GM18870 (cell line): ENCODE measurements around the gene CCDC178.

Experiments
- ATAC-seq: cut with Tn5 transposase; IDR thresholded peaks from one replicate; pipeline ENCODE4 v1.9.1; 2021; ENCODE audit warnings: moderate library complexity; ENCODE audit not compliant: unreplicated experiment

The CCDC178 gene

DNA sequence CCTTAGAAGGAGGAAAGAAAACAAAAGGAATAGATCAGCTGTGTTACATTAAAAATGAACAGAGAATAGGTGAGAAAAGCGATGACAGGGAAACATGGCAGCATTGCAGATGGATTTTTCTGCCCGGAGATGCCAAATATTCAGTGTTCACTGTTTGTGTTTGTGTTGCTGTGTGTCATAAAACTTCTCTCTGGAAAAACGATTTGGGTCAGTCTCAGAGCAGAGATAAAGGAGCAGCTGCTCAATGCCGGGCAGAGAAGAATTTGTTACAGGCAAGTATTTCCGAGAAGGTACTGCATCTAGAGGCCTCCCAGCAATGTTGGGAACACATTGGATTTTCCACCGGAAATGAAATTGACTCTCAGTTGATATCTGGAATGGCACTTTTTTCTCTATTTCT is 511.3 kb downstream of the CCDC178 start:
- no peak for ATAC-seq

DNA sequence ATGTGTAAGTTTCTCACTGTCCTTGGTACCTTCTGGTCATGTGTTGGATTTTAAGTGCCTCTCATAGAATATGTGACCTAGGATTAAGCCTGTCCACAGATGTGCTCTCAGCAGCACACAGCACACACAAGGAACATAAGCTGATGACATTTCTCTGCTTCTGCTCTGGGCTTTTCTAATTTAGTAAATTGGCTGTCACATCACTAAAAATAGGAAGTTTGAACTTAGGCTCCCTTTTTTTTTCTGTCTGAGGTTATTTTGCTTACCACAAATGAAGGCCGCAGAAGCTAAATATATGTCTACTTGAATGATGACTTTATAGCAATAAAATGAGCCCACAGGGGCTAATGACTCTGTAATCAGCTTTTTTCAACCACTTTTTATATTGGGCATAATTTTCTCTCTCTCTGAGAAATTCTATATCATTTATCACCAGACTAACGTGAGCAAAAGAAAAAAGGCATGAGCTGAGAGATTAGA is 517.5 kb downstream of the CCDC178 start:
- no peak for ATAC-seq

DNA sequence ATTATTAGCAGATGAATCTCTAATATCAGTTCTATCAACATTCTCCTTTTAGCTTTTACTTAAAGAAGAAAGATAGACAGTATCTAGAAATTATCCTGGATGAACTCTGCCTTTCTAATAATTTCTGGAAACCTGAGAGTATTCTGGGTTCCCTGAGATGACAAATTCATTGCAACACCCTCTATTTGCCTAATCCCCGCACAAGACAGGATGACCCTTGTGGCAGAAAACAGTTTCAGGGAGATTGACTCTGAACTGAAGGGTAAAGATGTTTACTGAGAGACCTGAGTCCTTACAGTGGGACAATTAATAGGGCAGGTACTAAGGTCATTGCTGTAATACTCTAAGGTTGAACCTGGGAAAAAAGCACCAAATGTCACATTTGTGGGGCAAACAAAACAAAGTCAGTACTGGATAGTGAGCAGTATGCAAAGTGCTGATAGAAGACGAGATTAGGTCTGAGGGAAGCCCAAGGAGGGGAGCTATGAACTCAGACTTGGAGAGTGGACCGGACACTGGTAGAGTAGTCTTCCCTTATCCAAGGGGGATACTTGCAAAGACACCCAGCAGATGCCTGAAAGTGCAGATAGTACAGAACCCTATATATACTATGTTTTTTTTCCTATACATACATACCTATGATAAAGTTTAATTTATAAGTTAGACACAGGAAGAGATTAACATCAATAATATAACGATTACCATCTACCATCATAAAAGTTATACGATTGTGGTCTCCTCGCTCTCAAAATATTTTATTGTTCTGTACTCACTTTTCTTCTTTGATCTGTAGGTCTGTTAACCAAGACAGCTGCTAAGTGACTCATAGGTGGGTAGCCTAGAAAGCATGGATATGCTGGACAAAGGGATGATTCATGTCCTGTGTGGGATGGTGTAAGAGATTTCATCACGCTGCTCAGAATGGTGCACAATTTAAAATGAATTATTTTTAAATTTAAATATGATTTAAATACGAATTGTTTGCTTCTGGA is 519.4 kb downstream of the CCDC178 start:
- no peak for ATAC-seq

DNA sequence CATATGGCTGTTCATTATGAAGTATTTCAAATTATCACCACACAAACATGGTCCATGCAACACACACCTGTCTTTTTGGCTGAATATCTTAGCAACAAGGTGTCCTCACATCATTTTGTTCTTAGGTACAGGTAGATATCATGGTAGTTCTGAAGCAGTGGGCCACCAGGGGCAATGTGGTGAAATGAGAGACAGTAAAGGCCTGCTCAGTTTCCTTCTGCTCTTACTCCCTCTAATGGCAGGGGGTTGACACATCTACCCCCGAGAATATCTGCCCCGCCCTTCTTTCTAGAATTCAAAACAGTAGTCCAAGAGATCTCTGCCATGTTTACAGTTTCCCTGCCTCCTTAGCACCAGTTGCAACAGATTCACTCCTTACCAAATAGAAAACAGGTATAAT is 520.7 kb downstream of the CCDC178 start:
- ATAC-seq = peak; percentile 97

DNA sequence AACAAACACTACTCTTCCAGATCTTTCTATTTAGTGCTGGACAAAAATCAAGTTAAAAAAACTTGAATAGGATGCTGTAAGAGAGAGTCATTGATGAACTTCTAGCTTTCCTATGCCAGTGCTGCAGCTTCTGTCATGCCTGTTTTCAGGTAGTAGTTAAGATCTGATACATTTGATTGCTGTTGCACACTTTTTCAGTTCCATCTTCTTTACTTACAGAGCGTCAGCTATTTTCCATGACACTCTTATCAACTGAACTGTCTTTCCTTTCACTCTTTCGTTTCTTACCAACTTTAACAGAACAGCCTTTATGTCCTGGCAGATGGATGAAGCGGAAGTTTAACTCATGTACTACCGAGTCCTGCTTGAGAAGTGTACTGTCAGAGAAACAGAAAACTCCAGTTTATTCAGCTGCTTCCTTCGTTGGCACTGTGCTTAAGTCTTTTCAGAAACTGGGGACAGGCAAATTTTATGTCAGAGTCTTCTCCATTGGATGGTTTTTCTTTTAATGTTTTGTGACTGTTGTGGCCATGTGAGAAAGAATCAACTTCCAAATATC is 521.8 kb downstream of the CCDC178 start:
- peak; percentile 34 for ATAC-seq

DNA sequence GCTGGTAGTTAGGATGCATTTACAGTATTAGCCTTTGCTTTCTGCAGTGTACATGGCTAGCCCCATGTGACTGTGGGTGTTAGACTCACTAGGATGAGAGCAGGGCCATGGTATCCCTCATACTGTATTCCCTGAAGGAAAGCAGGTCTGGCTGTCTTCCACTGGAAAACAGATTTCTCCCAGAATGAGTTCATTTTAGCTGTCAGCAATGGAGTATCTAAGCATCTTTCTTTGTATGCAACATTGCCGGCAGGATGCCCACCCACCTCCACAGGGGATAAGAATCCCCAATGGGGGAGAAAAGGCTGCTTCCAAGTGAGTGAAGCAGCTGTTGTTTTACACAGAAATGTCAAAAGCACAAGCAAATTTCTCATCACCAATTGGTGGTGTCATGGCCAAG is 525.0 kb downstream of the CCDC178 start:
- no peak for ATAC-seq

DNA sequence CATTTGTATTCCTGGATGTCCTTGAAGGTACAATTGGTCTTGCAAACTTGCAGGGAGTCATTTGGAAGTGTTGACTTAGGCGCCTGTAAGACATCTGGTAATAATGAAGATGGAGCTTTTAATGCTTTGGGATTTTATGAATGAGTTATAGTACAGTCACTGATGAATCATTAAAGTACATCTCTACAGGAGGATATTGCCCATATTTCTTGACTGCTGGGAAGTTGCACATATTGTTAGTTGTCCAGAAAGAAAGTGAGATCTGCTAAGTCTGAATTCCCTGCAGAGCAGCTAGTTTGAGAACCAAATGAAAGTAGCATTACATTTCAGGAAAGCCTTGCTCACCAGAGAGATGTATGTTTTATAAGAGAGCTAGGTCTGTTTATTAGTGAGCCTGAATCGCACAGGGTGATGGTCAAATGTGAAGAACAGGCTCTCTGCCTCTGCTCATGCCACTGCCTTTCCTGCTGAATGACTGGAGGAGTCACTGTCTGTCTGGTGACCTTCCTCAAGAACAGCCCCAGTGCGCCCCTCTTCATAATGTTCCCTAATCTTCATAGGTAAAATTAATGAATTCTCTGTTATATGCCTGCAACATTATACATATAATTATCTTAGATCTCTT is 528.7 kb downstream of the CCDC178 start:
- ATAC-seq = no peak

DNA sequence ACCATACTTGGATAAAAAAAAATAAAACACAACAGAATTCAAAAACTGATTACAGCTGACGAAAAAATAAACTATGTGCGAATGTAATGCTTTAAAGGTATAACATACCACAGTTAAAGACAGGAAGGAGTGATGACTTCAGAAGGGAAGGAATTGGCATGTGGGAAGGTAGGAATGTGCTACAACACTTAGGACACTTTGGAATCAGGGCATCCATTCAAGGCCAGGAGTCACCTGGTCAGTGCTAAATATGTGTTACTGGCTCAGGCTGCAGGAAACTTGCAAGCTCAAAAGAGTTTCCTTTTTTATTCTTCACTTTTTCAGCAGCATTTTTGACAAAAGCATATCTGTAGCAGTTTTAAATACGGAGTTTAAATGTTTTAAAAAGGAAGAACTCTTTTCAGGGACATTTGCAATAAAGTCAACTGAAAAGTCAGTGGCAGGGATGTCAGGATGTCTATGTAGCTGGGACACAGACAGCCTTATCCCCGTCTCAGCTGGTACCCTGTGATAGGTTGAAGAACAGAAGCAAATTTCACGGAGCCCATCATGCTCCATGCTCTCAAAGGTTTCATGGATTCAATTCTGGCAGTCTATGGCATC is 529.7 kb downstream of the CCDC178 start:
- no peak for ATAC-seq

DNA sequence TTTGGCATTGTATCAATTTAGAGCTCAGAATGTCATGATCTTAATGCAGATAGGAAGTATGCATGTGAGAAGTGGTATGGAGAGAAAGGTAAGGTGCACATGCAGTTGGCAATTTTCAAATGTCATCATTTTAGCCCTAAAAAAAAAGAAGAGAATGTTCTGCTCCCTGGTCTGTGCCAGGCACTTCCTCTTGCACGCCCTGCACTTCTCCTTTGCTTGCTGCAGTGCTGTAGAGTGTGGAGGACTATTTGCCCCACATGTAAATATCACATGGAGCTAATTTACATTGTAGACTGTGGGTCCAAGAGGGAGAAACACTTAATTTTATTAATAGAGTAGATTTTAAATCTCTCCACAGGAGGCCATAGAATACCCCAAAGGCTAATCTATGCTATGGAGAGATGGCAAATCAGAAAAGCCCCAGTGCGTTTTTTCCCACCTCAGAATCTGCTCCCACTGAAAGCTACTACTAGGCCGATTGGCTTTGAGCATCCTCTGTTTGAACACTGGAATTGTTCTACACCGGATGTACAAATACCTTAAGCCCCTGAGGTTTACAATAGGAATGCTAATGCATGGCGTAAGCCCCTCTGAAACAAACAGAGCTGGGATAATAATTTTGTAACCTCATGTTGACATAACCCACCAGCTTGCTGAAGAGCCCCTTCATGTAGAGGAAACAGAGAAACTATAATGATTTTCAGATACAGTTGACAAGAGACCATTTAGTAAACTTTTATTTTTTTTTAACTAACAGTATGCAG is 530.5 kb downstream of the CCDC178 start:
- no peak for ATAC-seq

DNA sequence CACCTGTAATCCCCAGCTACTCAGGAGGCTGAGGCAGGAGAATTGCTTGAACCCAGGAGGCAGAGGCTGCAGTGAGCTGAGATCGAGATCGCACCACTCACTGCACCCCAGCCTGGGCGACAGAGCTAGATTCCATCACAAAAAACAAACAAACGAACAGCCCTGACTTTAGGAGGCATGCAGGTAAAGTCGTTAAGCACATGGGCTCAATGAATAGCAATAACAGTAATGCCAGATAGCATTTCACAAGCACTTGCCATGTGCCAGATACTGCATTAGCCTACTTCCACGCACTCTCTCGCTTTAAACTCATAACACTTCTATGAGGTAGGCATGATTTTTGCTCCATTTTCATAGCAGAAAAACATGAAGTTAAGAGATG is 532.1 kb downstream of the CCDC178 start:
- no peak for ATAC-seq

DNA sequence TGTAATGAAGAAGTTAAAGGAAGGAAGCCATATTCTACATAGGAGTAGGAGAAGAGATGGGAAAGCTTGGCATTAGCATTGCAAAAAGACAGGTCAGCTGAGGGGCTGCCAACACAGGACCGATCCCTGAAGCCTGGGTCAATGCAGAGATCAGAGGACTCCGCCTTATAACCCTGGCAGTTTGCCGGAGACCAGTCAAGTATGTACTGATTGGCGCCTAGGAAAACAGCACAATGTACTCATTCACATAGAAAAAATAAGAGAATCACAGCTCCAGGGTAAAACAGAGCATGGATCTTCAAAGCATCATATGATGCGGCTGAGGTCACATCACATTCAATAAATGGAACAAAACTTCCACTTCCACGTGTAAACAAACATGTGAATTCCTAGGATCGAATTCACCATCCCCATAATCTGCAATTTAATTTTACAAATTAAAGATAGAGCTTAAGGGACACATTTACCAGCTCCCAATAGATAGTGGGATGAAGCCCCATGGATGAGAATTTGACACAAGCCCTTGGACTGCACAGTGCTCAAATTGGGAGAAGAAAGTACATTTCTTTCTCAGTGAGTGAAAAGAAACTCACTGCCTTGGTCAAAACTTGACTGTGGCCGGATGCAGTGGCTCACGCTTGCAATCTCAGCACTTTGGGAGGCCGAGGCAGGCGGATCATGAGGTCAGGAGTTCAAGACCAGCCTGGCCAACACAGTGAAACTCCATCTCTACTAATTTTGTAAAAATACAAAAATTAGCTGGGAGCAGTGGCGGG is 532.7 kb downstream of the CCDC178 start:
- no peak for ATAC-seq

DNA sequence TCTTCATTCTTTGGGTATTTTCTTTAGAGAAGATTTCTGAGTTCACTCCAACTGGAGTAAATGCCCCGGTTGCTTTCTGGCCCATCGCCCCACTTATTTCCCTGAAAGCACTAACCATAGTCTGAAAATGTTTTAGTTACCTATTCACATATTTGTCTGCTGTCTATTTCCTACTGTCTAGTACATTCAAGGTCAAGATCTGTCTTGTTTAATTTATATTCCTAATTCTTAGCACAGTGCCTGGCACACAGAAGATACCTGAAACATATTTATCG is 533.3 kb downstream of the CCDC178 start:
- ATAC-seq = no peak

DNA sequence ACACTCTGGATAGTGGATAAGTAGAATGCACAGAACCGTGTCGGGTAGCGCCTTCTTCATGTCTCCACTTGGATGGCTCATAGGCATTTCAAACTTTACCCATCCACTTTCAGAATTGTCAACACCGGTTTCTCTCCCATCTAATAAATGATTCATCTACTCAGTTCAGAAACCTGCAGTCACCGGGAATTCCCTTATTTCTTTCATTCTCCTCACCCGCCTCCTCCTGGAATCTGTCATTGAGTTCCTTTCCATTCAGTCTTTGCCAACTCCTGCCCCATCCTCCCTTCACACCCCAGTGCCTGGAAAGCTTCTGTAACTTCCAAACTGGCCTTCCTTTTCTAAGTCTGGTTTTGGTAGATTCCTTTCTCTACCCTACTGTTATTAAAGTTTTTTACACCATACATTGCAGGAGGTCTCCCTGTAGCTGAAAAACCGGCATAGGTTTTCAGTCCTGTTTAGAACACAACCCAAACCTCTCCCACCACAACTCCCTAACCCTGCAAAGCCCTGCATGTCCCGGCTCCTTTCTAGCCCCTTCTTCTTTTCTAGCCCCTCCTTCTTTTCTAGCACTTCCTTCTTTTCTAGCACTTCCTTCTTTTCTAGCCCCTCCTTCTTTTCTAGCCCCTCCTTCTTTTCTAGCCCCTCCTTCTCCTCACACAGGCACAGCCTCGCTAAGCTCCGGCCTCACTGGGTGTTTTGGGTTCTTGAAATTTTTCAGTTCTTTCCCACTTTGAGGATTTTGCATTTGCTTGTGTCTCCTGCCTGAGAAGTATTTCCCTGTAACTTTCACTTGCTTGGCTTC is 533.8 kb downstream of the CCDC178 start:
- no peak for ATAC-seq

DNA sequence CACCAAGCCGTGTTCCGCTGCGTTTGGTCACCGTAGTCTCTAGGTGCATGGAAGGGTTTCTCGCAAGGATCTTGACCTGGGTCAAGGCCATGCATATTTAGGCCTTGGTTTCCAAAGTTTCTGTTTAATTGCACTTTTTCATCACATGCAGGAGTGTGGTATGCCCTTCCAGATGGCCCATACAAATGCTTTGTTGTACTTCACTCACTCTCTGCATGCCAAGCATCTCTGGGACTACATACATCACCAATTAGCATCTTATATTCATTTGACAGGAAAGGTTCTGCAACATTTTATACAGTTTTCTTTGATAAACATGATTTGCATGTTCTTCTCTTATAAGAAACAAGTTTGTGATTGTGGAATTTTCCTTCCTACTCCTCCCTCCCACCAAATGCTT is 534.9 kb downstream of the CCDC178 start:
- ATAC-seq = no peak

DNA sequence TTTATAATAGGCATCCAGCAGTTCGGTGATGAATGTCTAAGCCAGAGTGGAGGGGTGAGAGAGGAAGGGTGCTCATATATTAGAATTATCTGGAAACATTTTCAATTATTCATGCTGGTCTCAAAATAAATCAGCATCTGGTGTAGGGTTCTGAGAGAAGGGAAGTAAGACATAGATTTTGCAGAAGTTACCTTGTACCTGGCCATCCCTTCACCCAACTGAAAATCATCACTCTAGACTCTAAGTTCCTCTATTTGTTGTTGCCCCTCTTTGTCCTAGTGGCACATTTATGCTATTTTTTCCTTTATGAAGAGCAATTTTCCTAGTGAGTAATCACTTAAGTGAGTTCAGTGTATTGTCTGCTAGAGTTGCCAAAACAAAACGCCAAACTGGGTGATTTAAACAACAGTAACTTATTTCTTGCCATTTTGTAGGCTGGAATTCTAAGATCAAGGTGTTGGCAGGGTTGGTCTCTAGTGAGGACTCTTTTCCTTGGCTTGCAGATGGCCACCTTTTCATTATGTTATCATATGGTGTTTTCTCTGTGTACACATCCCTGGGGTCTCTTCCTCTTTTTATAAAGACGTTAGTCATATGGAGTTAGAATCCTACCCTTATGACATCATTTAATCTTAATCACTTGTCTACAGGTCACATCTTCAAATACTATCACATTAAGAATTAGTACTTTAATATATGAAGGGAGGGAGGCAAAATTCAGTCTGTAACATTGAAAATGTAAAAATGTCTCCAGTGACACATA is 537.8 kb downstream of the CCDC178 start:
- no peak for ATAC-seq

DNA sequence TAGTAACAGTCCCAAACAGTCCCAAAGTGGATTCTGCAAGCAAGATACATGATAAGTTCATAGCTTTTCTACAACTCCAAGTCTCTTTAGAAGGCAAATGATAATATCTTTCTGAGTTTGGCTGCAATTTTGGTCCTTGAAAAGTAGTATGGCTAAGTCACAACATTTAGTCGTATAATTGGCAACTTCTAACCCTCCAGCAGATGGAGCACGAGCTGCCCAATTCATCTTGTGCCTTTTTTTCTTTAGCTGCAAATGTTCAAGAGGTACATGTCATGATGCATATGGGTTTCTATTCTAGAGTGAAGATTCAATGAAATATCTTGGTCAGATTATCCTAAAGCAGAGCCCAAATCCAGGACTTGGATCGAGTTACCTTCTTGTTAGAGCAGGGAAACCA is 540.7 kb downstream of the CCDC178 start:
- no peak for ATAC-seq

DNA sequence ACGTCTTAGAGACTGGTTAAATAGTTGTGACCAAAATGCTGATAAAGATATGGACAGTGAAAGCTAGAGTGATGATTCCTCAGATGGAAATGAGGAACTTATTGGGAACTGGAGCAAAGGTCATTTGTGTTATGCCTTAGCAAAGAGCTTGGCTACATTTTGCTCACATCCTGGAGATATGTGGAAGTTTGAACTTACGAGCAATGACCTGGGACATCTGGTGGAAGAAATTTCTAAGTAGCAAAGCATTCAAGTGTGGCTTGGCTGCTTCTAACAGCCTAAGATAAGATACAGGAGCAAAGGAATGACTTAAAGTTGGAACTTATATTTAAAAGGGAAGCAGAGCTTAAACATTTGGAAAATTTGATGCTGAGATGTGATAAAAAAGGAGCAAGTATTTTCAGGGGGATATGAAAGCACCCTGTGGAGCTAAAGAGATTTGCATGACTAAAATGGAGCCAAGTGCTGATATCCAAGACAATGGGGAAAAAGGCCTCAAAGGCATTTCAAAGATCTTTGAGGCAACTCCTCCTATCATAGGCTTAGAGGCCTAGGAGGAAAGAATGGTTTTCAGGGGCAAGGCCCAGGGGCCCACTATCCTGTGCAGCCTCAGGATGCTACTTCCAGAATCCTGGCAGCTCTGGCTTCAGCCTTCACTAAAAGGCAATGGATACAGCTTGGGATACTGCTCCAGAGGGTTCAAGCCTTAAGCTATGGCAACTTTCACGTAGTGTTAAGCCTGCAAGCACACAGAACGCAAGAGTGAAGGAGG is 543.6 kb downstream of the CCDC178 start:
- no peak for ATAC-seq

DNA sequence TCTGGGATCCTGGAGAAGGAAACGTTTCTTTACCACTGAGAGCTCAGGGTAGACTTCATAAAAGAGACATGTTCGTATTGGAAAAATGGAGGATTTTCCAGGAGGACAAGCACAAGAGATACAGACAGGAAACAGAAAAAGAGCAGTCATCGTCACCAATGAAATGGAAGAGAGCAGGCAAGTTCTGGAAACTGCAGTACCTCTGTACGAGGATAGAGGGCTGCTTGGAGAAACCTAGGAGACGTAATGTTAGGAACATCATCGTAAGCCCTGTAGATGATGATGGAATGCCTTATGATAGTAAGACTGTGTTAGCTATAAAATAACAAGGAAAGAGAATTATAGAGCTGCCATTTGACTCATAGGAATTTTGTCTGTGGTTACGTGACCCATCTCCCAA is 546.6 kb downstream of the CCDC178 start:
- ATAC-seq = no peak
